Transverse colon (tissue), 4 donors: ENCODE results near the gene H2BK1. TPM values are rescaled to one million over a fixed set of nuclear protein-coding genes. Genes with fewer than 3 reads are reported as not detected.

ENCODE experiments used
- DNase-seq: peaks from one replicate; pipeline ENCODE4 v3.0.0-alpha.2; 2019
- H3K27ac ChIP-seq, 4 donors: fragments of 200-600 bp; sonication (generic); 2 replicates each; pipeline ENCODE4 v1.5.1; 2016 to 2018; ENCODE audit warnings: inconsistent platforms in 4 of 4
- H3K27me3 ChIP-seq: fragments of 200-600 bp; sonication (generic); 2 replicates; pipeline ENCODE4 v1.5.1; 2017; ENCODE audit warnings: inconsistent platforms
- H3K36me3 ChIP-seq, 4 donors: fragments of 200-600 bp; sonication (generic); 2 replicates each; pipeline ENCODE4 v1.5.1; 2017 to 2019; ENCODE audit warnings: inconsistent platforms in 4 of 4
- H3K4me1 ChIP-seq, 4 donors: fragments of 200-600 bp; sonication (generic); 2 replicates each; pipeline ENCODE4 v1.5.1; 2017 to 2020; ENCODE audit warnings: inconsistent platforms in 4 of 4
- H3K4me3 ChIP-seq, 4 donors: fragments of 200-600 bp; sonication (generic); 1 replicate in 1 of 4; 2 replicates in 3 of 4; pipeline versions ENCODE4 v1.5.1 to v1.6.1; 2017 to 2019; ENCODE audit warnings: inconsistent platforms in 4 of 4
- H3K9me3 ChIP-seq, 2 donors: fragments of 200-600 bp; sonication (generic); 2 replicates each; pipeline ENCODE4 v1.5.1; 2017 to 2019; ENCODE audit warnings: inconsistent platforms in 2 of 2
- CTCF ChIP-seq, 5 experiments: fragments of 200-600 bp in 3 of 5; fragments of 450-650 bp in 2 of 5; sonication (generic) in 3 of 5; IDR thresholded peaks; 1 replicate in 2 of 5; 2 replicates in 3 of 5; pipeline ENCODE4 v1.5.1; 2016 to 2017; ENCODE audit warnings: antibody characterized with exemption in 5 of 5, inconsistent platforms in 3 of 5, mild to moderate bottlenecking in 2 of 5, moderate library complexity in 1 of 5
- EP300 ChIP-seq: sonication (generic); formaldehyde crosslinking; IDR thresholded peaks from one replicate; pipeline ENCODE4 v1.6.1; 2017; ENCODE audit warnings: antibody characterized with exemption, low read depth
- POLR2A ChIP-seq: fragments of 450-650 bp; IDR thresholded peaks from one replicate; pipeline ENCODE4 v1.6.1; 2016; ENCODE audit warnings: antibody characterized with exemption, mild to moderate bottlenecking, moderate library complexity
- POLR2AphosphoS5 ChIP-seq, 3 donors: sonication (generic); formaldehyde crosslinking; IDR thresholded peaks; one replicate each; pipeline ENCODE4 v1.6.1; 2016; ENCODE audit warnings: antibody characterized with exemption in 3 of 3
- WGBS, 2 donors: methylation state at CpG; one replicate each; pipeline ENCODE4 v1.1.5; 2018; ENCODE audit warnings: low coverage in 1 of 2; 5-methylcytosine and 5-hydroxymethylcytosine counted together
- in situ Hi-C, 4 donors: fragments of 200-750 bp; cut with MboI; loops; one replicate each; pipeline versions ENCODE4 v1.15.0 to v1.15.1; 2017; ENCODE audit warnings: low sequenced_read_pairs in 3 of 4, low pct_ligation_motif_present in 1 of 4, low pct_unique_long_range_greater_than_20kb in 1 of 4
- intact Hi-C: fragments of 100-400 bp; cut with DNase I; formaldehyde crosslinking; loops from one replicate; pipeline ENCODE4 v1.15.1; 2023; ENCODE audit warnings: low total_unique reads
- total RNA-seq, 4 donors: library from RNA; depleted of rRNA; stranded (reverse); fragments of >200 nt; gene quantifications; one replicate each; pipeline ENCODE4 v1.1.0, GENCODE V29; 2016

The H2BK1 gene
- total RNA-seq, 4 donors from 2014 or later: not detected

- peak; percentile 65 for DNase-seq
- H3K27me3 ChIP-seq: no peaks in the 10 kb centered on the region
- peak overlapping the region in 3 of 4 donors; percentile 73 to 89 (median 84) for H3K4me3 ChIP-seq
- intact Hi-C loops (no loop called here), in situ Hi-C loops (no loop called here)
- no peaks in the 10 kb centered on the region for H3K9me3 ChIP-seq
- H3K27ac ChIP-seq: peak overlapping the region; percentile 87 to 94 (median 88)
- TF ChIP-seq CTCF (IDR thresholded peaks at IDR 0.05) (no peak), POLR2AphosphoS5 (IDR thresholded peaks at IDR 0.05) (peak in 2 of 3 donors; percentile 50 to 70), POLR2A (peak; percentile 54)
- peaks cover 0 to 11% (median 2%) of the 10 kb centered on the region in 4 donors for H3K36me3 ChIP-seq
- H3K4me1 ChIP-seq: peaks cover 21 to 39% (median 30%) of the 10 kb centered on the region in 4 donors
- WGBS, 2 donors: 45 to 50% methylated on average over 10 of the region's 10 CpGs
Measured at GRCh38 chr7:151228024-151228866, 18.0 kb upstream of the H2BK1 start.

GRCh38 chr7:151226875-151227782, 16.8 kb upstream of the H2BK1 start, which contains the start of gene ABCF2:
Gene ABCF2, minus strand, starts transcription at chr7:151227205. Its CDS starts 747 bp downstream, at chr7:151226458.
- in situ Hi-C loops: no loop called here
- WGBS, 2 donors: 0 to 1% methylated on average over 1 to 67 of the region's 68 CpGs
- peak within 1 kb of the TSS; percentile 71 to 89 (median 78) for H3K4me3 ChIP-seq
- no peaks in the 10 kb centered on the region for H3K9me3 ChIP-seq
- peak; percentile 99 for DNase-seq
- intact Hi-C loops: no loop called here
- TF ChIP-seq CTCF (IDR thresholded peaks at IDR 0.05): no peak
- no peak for TF ChIP-seq EP300
- peak in 2 of 3 donors; percentile 75 to 87 for TF ChIP-seq POLR2AphosphoS5 (IDR thresholded peaks at IDR 0.05)
- TF ChIP-seq POLR2A: peak; percentile 74
- peaks cover 0 to 22% (median 7%) of the 10 kb centered on the region in 4 donors for H3K36me3 ChIP-seq
- H3K4me1 ChIP-seq: peaks cover 20 to 35% (median 26%) of the 10 kb centered on the region in 4 donors
- H3K27me3 ChIP-seq: no peaks in the 10 kb centered on the region
- peak within 1 kb of the TSS; percentile 87 to 94 (median 88) for H3K27ac ChIP-seq

GRCh38 chr7:151226560-151226874, 16.2 kb upstream of the H2BK1 start:
- in situ Hi-C loops: no loop called here
- H3K27ac ChIP-seq: peak overlapping the region; percentile 87 to 94 (median 88)
- H3K27me3 ChIP-seq: no peaks in the 10 kb centered on the region
- intact Hi-C loops: no loop called here
- H3K36me3 ChIP-seq: peaks cover 0 to 27% (median 7%) of the 10 kb centered on the region in 4 donors
- 1% methylated on average over 15 of the region's 15 CpGs; no CpG with 5 or more reads in 1 of the 2 donors for WGBS, 2 donors
- no peak for DNase-seq
- peak overlapping the region; percentile 71 to 89 (median 78) for H3K4me3 ChIP-seq
- TF ChIP-seq POLR2AphosphoS5 (IDR thresholded peaks at IDR 0.05): no peak
- no peak for TF ChIP-seq CTCF (IDR thresholded peaks at IDR 0.05)
- TF ChIP-seq EP300: no peak
- TF ChIP-seq POLR2A: no peak
- H3K4me1 ChIP-seq: peaks cover 16 to 31% (median 24%) of the 10 kb centered on the region in 4 donors
- no peaks in the 10 kb centered on the region for H3K9me3 ChIP-seq
